Epidermal melanocyte (primary cell): ENCODE data around the gene TACR1.

ENCODE experiments used
- DNase-seq: peaks from one replicate; pipeline ENCODE4 v3.0.0; 2011; ENCODE audit warnings: low spot score; ENCODE audit not compliant: insufficient read length

Gene TACR1

GRCh38 chr2:75020476-75020875 lies 178.8 kb downstream of the TACR1 start:
- no peak for DNase-seq

GRCh38 chr2:75019790-75020189 lies 179.5 kb downstream of the TACR1 start:
- DNase-seq: no peak

- no peak for DNase-seq
These were observed 181.2 kb downstream of the TACR1 start for GRCh38 chr2:75018162-75018561.

GRCh38 chr2:75012080-75012479 lies 187.2 kb downstream of the TACR1 start:
- no peak for DNase-seq

GRCh38 chr2:75010571-75010970 lies 188.7 kb downstream of the TACR1 start:
- no peak for DNase-seq

- no peak for DNase-seq
These were observed 191.5 kb downstream of the TACR1 start for GRCh38 chr2:75007819-75008218.

- no peak for DNase-seq
These were observed 192.3 kb downstream of the TACR1 start for GRCh38 chr2:75007061-75007460.

GRCh38 chr2:75006041-75006440 lies 193.3 kb downstream of the TACR1 start:
- no peak for DNase-seq

- DNase-seq: no peak
These were observed 195.5 kb downstream of the TACR1 start for GRCh38 chr2:75003773-75004172.

GRCh38 chr2:75003276-75003675 lies 196.0 kb downstream of the TACR1 start:
- DNase-seq: no peak

- DNase-seq: no peak
These were observed 197.3 kb downstream of the TACR1 start for GRCh38 chr2:75002007-75002406.

- no peak for DNase-seq
These were observed 199.9 kb downstream of the TACR1 start for GRCh38 chr2:74999468-74999867.
